ENCODE results near the gene PCSK7. TPM values are rescaled to one million over a fixed set of nuclear protein-coding genes. Genes with fewer than 3 reads are reported as not detected.
"Not testable (repeated sequence)": the region's sequence is repeated elsewhere in the genome, so short reads cannot be mapped to it uniquely, and the experiment has no call there.

Gene PCSK7
- total RNA-seq, 2 experiments from 2014 or later, result 121 to 140 TPM

DNA sequence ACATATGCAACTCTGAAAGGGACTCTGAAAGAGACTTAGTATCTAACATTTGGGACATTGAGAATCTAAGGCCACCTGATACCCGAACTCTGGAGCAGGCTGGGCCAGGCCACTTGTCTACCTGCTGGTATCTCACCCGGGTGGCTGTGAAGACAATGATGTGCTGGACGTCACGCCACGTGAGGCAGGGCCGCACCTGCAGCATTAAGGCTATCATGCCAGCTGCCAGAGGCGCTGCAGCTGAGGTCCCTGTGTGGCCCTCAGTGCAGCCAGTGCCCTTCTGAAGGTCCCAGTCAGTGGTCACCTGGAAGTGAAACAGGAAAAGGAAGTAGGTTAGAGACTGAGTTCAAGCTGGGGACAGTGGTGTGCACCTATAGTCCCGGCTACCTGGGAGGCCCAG lies 12.4 kb downstream of the PCSK7 start:
- no peak for ATAC-seq
- DNase-seq, result no peak
- Mint-ChIP-seq H3K36me3 (peaks cover 43% of the 10 kb centered on the region), H3K4me1 (peaks cover 8% of the 10 kb centered on the region), H3K27me3 (no peaks in the 10 kb centered on the region), H3K27ac (no peak overlapping the region), H3K4me3 (no peak overlapping the region), H3K9me3 (ENCODE audit: low read depth) (no peaks in the 10 kb centered on the region)
- CTCF ChIA-PET, result interaction anchor here (0.8 kb wide), 1 partner anchor 18 kb away, joined by 3 read pairs; no protein-coding TSS in a partner anchor

DNA sequence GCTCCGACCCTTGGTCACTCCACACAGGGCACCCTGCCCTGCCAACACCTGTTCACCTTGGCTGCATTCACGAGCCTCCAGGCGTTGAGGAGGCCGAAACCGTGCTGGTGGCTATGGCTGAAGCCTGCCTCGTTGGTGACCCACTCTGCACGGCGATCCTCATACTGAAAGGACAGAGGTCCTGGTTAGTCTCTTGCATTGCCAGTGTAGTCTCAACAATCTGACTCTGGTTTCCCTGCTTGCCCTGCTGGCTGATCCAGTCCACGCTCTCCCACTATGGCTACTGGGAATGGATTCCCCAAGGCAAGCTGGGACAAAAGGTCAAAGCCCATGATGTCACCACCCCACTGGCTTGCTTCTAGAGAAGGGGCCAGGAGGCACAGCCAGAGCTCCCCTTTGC lies 12.9 kb downstream of the PCSK7 start:
- no peak overlapping the region for H3K4me3 Mint-ChIP-seq
- no peak overlapping the region for H3K27ac Mint-ChIP-seq
- peaks cover 8% of the 10 kb centered on the region for H3K4me1 Mint-ChIP-seq
- no peaks in the 10 kb centered on the region for H3K27me3 Mint-ChIP-seq
- CTCF ChIA-PET, result interaction anchor here (1.1 kb wide), 1 partner anchor 24 kb away, joined by 3 read pairs; no protein-coding TSS in a partner anchor
- no peak for DNase-seq
- H3K9me3 Mint-ChIP-seq (ENCODE audit: low read depth), result no peaks in the 10 kb centered on the region
- ATAC-seq, result no peak
- peaks cover 44% of the 10 kb centered on the region for H3K36me3 Mint-ChIP-seq

GRCh38 chr11:117218133-117218915 lies 13.5 kb downstream of the PCSK7 start:
- CTCF ChIA-PET, result interaction anchor here (1.1 kb wide), 1 partner anchor 24 kb away, joined by 3 read pairs; no protein-coding TSS in a partner anchor
- peaks cover 45% of the 10 kb centered on the region for H3K36me3 Mint-ChIP-seq

GRCh38 chr11:117217141-117218084 lies 14.5 kb downstream of the PCSK7 start:
- no peak overlapping the region for H3K4me3 Mint-ChIP-seq
- no peaks in the 10 kb centered on the region for H3K9me3 Mint-ChIP-seq (ENCODE audit: low read depth)
- peaks cover 8% of the 10 kb centered on the region for H3K4me1 Mint-ChIP-seq
- no peak for ATAC-seq
- no peak for DNase-seq
- no peak overlapping the region for H3K27ac Mint-ChIP-seq
- peaks cover 48% of the 10 kb centered on the region for H3K36me3 Mint-ChIP-seq
- CTCF ChIA-PET, result interaction anchor here (1.1 to 1.2 kb wide), 2 partner anchors 23 to 72 kb away, joined by 3 read pairs; no protein-coding TSS in a partner anchor
- H3K27me3 Mint-ChIP-seq, result no peaks in the 10 kb centered on the region

More at GRCh38 chr11:117218133-117218915, 13.5 kb downstream of the PCSK7 start:
- H3K27ac Mint-ChIP-seq, result no peak overlapping the region
- DNase-seq (no peak), ATAC-seq (no peak)
- H3K27me3 Mint-ChIP-seq, result no peaks in the 10 kb centered on the region
- no peak overlapping the region for H3K4me3 Mint-ChIP-seq
- H3K9me3 Mint-ChIP-seq (ENCODE audit: low read depth), result no peaks in the 10 kb centered on the region
- peaks cover 8% of the 10 kb centered on the region for H3K4me1 Mint-ChIP-seq

- peaks cover 47% of the 10 kb centered on the region for H3K36me3 Mint-ChIP-seq
- no peaks in the 10 kb centered on the region for H3K9me3 Mint-ChIP-seq (ENCODE audit: low read depth)
- no peak for DNase-seq
- H3K4me1 Mint-ChIP-seq, result peaks cover 8% of the 10 kb centered on the region
- no peaks in the 10 kb centered on the region for H3K27me3 Mint-ChIP-seq
- H3K27ac Mint-ChIP-seq, result peak overlapping the region; percentile 8
- no peak for ATAC-seq
- no peak overlapping the region for H3K4me3 Mint-ChIP-seq
- CTCF ChIA-PET, result interaction anchor here (0.6 to 1.1 kb wide), 3 partner anchors 34 to 154 kb away, joined by 3 to 4 read pairs (median 3); no protein-coding TSS in a partner anchor
Measured at GRCh38 chr11:117214404-117215110, 17.3 kb downstream of the PCSK7 start.

GRCh38 chr11:117212697-117213355 lies 19.0 kb downstream of the PCSK7 start:
- no peaks in the 10 kb centered on the region for H3K27me3 Mint-ChIP-seq
- no peak overlapping the region for H3K4me3 Mint-ChIP-seq
- no peaks in the 10 kb centered on the region for H3K9me3 Mint-ChIP-seq (ENCODE audit: low read depth)
- DNase-seq (no peak), ATAC-seq (no peak)
- CTCF ChIA-PET, result no interaction called here
- H3K36me3 Mint-ChIP-seq, result peaks cover 35% of the 10 kb centered on the region
- H3K27ac Mint-ChIP-seq, result no peak overlapping the region
- peaks cover 8% of the 10 kb centered on the region for H3K4me1 Mint-ChIP-seq

DNA sequence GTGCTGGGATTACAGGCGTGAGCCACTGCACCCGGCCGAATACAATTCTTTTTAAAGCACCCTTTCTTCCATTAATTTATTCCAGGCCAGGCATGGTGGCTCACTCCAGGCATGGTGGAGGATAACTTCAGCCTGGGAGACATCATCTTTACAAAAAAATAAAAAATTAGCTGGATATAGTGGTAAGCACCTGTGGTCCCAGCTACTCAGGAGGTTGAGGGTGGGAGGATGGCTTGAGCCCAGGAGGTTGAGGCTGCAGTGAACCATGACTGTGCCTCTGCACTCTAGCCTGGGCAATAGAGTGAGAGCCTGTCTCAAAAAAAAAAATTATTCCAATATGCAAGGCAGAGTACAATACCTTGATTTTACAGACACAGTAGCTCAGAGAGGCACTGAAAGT lies 21.3 kb downstream of the PCSK7 start:
- Mint-ChIP-seq H3K9me3 (ENCODE audit: low read depth) (no peaks in the 10 kb centered on the region), H3K27me3 (no peaks in the 10 kb centered on the region), H3K36me3 (peaks cover 23% of the 10 kb centered on the region), H3K4me1 (no peaks in the 10 kb centered on the region), H3K27ac (no peak overlapping the region), H3K4me3 (no peak overlapping the region)
- CTCF ChIA-PET, result interaction anchor here (1.0 to 1.9 kb wide), 5 partner anchors 8 to 31 kb away, joined by 3 to 9 read pairs (median 4); no protein-coding TSS in a partner anchor
- no peak for ATAC-seq
- DNase-seq, result no peak

GRCh38 chr11:117209351-117210125 lies 22.3 kb downstream of the PCSK7 start:
- DNase-seq; ATAC-seq; CTCF ChIA-PET; H3K4me1 Mint-ChIP-seq; H3K4me3 Mint-ChIP-seq; H3K27ac Mint-ChIP-seq; H3K9me3 Mint-ChIP-seq (ENCODE audit: low read depth); H3K27me3 Mint-ChIP-seq: not testable (repeated sequence)
- peaks cover 25% of the 10 kb centered on the region for H3K36me3 Mint-ChIP-seq

GRCh38 chr11:117208710-117209109 lies 23.2 kb downstream of the PCSK7 start:
- ATAC-seq; H3K9me3 Mint-ChIP-seq (ENCODE audit: low read depth); H3K4me1 Mint-ChIP-seq; DNase-seq; H3K4me3 Mint-ChIP-seq; CTCF ChIA-PET; H3K27ac Mint-ChIP-seq; H3K27me3 Mint-ChIP-seq: not testable (repeated sequence)
- H3K36me3 Mint-ChIP-seq, result peaks cover 20% of the 10 kb centered on the region

DNA sequence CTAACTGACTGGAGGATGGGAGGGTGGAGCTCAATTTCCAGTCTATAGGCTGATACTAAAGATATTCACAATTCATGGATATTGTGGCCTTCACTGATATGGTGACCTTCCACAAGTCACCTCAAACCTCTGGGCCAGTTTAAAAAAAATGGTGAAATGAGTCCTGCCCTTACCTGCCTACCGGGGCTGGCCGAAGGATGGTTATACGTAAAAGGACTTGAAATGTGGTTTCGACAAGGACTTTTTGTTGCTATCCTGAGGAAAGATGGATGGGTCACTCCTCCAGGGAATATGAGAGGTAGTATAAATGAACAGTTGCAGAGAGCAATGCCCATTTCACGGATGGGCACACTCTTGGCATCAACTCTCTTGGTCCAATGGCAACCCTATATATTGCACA lies 24.4 kb downstream of the PCSK7 start:
- H3K27ac Mint-ChIP-seq; CTCF ChIA-PET; H3K4me1 Mint-ChIP-seq; DNase-seq; ATAC-seq; H3K9me3 Mint-ChIP-seq (ENCODE audit: low read depth); H3K27me3 Mint-ChIP-seq; H3K4me3 Mint-ChIP-seq: not testable (repeated sequence)
- peaks cover 12% of the 10 kb centered on the region for H3K36me3 Mint-ChIP-seq

DNA sequence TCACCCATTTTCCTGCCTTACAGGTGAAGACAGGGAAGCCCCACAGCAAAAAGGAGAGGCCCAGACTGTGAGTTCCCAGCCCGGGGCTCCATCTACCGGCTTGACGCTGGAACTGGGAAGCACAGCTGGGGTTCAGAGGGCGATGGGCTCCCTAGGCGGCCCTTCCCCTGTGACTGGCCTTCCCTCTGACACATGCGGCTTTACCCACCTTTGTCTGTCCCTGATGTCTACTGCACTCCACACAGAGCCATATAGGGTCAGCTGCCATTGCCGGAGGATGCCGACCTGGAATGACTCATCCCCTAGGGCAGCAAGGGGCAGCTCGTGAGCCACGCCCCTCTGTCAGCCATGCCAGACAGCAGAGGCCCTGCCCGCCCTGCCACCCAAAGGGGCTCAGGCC lies 25.0 kb downstream of the PCSK7 start:
- H3K27ac Mint-ChIP-seq, result not testable (repeated sequence)

DNA sequence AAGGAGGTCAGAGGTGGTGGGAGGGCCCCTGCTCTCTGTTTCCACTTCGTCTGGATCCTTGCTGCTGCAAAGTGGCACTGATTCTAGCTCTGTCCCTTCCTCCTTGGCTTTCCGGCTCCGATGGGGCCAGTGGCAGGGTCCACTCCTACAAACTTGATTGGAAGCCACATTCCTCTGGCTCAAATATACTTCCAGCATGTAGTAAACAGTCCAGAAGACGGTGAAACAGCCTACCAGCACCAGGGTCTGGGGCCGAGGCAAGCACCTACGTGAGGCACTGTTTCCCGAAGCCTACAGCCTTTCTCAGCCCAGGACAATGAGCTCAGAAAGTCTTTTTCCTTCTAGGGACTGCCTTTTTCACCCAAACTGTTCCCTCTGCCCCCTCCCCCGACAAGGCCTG lies 25.8 kb downstream of the PCSK7 start:
- CTCF ChIA-PET; H3K36me3 Mint-ChIP-seq; H3K27me3 Mint-ChIP-seq; H3K4me1 Mint-ChIP-seq; H3K4me3 Mint-ChIP-seq; H3K9me3 Mint-ChIP-seq (ENCODE audit: low read depth); H3K27ac Mint-ChIP-seq; ATAC-seq; DNase-seq: not testable (repeated sequence)

More for the DNA sequence above, 25.0 kb downstream of the PCSK7 start:
- CTCF ChIA-PET; H3K36me3 Mint-ChIP-seq; H3K4me1 Mint-ChIP-seq; H3K27me3 Mint-ChIP-seq; H3K4me3 Mint-ChIP-seq; H3K9me3 Mint-ChIP-seq (ENCODE audit: low read depth); ATAC-seq; DNase-seq: not testable (repeated sequence)
